ENCODE measurements around the gene GAL3ST1. TPM values are rescaled to one million over a fixed set of nuclear protein-coding genes. Genes with fewer than 3 reads are reported as not detected.

GAL3ST1 gene
- total RNA-seq, 5 donors from 2014 or later (not counting 1 experiment from before 2014, with no cell fraction given) = 1.1 to 1.5 (median 1.5) TPM; not detected in 2

DNA sequence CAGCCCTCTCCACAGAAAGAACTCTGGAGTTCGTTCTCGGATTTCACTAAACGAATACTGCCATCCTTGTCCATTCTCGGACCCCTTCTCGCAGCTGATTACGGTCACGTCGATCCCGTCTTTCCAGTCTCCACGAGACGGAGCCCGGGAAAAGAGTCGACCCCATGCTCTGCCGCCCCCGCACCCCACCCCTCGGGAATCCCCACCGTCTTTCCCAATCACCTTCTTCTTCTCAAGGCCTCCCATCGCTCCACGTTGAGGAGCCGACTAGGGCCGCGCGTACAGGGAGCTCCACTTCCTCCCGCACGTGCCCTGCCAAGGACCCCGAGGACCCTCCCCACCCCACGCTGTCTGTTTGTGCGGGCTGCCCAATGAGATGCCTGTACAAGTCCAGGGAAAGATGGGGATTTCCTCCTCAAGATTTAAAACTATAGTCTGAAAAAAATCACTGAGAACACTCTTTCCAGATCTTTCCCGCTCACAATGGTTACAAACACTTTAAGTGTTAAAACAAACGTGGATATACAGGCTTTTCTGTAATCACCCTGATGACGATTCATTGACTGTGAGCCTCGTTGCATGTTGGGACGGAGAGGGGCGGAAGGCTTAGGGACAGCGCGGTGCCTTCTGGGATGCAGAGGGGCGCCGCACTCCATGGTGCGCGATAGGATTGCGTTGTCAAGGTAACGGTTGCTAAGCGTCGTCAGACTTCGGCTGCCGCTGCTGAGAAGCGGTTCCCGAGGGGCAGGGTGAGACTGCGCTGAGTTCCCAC lies 17.3 kb upstream of the GAL3ST1 start, which contains the start of gene PES1:
Gene PES1, minus strand, starts transcription at position 323 of the 772 bp plus-strand sequence. Its CDS starts 77 bp downstream, at position 246.
- Histone ChIP-seq H3K9me3 (no peaks in the 10 kb centered on the region), H3K27ac (ENCODE audit: low read length) (peak within 1 kb of the TSS; percentile 94), H3K4me3 (ENCODE audit: control insufficient read depth in 1 of 2, extremely low read depth in 1 of 2, low read length in 1 of 2) (peak within 1 kb of the TSS; percentile 72 to 96), H3K36me3 (ENCODE audit: control insufficient read depth in 2 of 2, extremely low read depth in 1 of 2, insufficient read depth in 1 of 2, low read length in 1 of 2) (peaks cover 11 to 26% of the 10 kb centered on the region in 2 donors), H3K27me3 (replicated peaks in 1 of 2; ENCODE audit: control insufficient read depth in 2 of 2, extremely low read depth in 1 of 2, insufficient read depth in 2 of 2, low read length in 1 of 2) (peaks cover 0 to 11% of the 10 kb centered on the region in 2 experiments), H3K4me1 (ENCODE audit: control insufficient read depth in 1 of 2, extremely low read depth in 1 of 2, insufficient read depth in 2 of 2, low read length in 2 of 2) (peaks cover 15% of the 10 kb centered on the region in 2 experiments)
- DNase-seq = peak; percentile 84 to 100 (median 94)
- Mint-ChIP-seq H3K27me3 (peaks cover 0 to 2% of the 10 kb centered on the region in 2 donors), H3K27ac (no peak within 1 kb of the TSS), H3K9me3 (no peaks in the 10 kb centered on the region), H3K4me1 (no peaks in the 10 kb centered on the region), H3K36me3 (peaks cover 25% of the 10 kb centered on the region), H3K4me3 (no peak within 1 kb of the TSS)
- WGBS (ENCODE audit: insufficient coverage) = under 1% methylated on average over 31 of the region's 49 CpGs
- POLR2A ChIA-PET = interaction anchor here in 1 of 2 donors (0.6 to 1.0 kb wide), 3 partner anchors 203 to 377 kb away, joined by 3 to 4 read pairs (median 3); partner anchors contain the start of gene MORC2
- ATAC-seq (replicated peaks in 1 of 4) = peak; percentile 98 to 99 (median 98)
- CTCF ChIA-PET = interaction anchor here in 1 of 2 donors (0.7 to 1.7 kb wide), 3 partner anchors 9 to 328 kb away, joined by 3 to 5 read pairs (median 3); no protein-coding TSS in a partner anchor

- Histone ChIP-seq H3K9me3 (no peaks in the 10 kb centered on the region), H3K27me3 (replicated peaks in 1 of 2; ENCODE audit: control insufficient read depth in 2 of 2, extremely low read depth in 1 of 2, insufficient read depth in 2 of 2, low read length in 1 of 2) (peaks cover 0 to 11% of the 10 kb centered on the region in 2 experiments), H3K4me3 (ENCODE audit: control insufficient read depth in 1 of 2, extremely low read depth in 1 of 2, low read length in 1 of 2) (peak overlapping the region; percentile 72 to 96), H3K36me3 (ENCODE audit: control insufficient read depth in 2 of 2, extremely low read depth in 1 of 2, insufficient read depth in 1 of 2, low read length in 1 of 2) (peaks cover 11 to 32% of the 10 kb centered on the region in 2 donors), H3K27ac (ENCODE audit: low read length) (peak overlapping the region; percentile 94), H3K4me1 (ENCODE audit: control insufficient read depth in 1 of 2, extremely low read depth in 1 of 2, insufficient read depth in 2 of 2, low read length in 2 of 2) (peaks cover 15% of the 10 kb centered on the region in 2 experiments)
- Mint-ChIP-seq H3K4me3 (no peak overlapping the region), H3K9me3 (no peaks in the 10 kb centered on the region), H3K27me3 (peaks cover 0 to 2% of the 10 kb centered on the region in 2 donors), H3K27ac (no peak overlapping the region), H3K4me1 (no peaks in the 10 kb centered on the region), H3K36me3 (peaks cover 30% of the 10 kb centered on the region)
- DNase-seq = peak in 1 of 35 experiments; percentile 31
- ChIA-PET POLR2A (interaction anchor here in 1 of 2 donors (0.6 to 1.0 kb wide), 3 partner anchors 202 to 378 kb away, joined by 3 to 4 read pairs (median 3); partner anchors contain the start of gene MORC2), CTCF (interaction anchor here in 1 of 2 donors (0.7 to 1.7 kb wide), 3 partner anchors 10 to 329 kb away, joined by 3 to 5 read pairs (median 3); no protein-coding TSS in a partner anchor)
- WGBS (ENCODE audit: insufficient coverage) = 11% methylated on average over 14 of the region's 14 CpGs
- no peak for ATAC-seq (replicated peaks in 1 of 4)
These were observed 16.7 kb upstream of the GAL3ST1 start for GRCh38 chr22:30591191-30591587.

DNA sequence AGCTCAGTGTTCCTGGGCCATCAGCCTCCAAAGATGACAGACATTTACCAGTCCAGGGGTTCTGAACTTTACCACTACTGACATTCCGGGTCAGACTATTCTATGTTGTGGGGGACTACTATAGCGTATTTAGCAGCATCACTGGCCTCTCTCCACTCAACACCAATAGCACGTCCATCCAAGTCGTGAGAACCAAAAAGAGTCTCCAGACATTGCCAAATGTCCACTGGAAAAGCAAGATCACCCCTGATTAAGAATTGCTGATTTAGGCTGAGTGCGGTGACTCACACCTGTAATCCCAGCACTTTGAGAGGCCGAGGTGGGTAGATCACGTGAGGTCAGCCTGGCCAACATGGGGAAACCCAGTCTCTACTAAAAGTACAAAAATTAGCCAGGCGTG lies 11.9 kb upstream of the GAL3ST1 start:
- Histone ChIP-seq H3K4me1 (ENCODE audit: control insufficient read depth in 1 of 2, extremely low read depth in 1 of 2, insufficient read depth in 2 of 2, low read length in 2 of 2) (peaks cover 10 to 12% of the 10 kb centered on the region in 2 experiments), H3K4me3 (ENCODE audit: control insufficient read depth in 1 of 2, extremely low read depth in 1 of 2, low read length in 1 of 2) (no peak overlapping the region), H3K27me3 (replicated peaks in 1 of 2; ENCODE audit: control insufficient read depth in 2 of 2, extremely low read depth in 1 of 2, insufficient read depth in 2 of 2, low read length in 1 of 2) (no peaks in the 10 kb centered on the region), H3K27ac (ENCODE audit: low read length) (no peak overlapping the region), H3K36me3 (ENCODE audit: control insufficient read depth in 2 of 2, extremely low read depth in 1 of 2, insufficient read depth in 1 of 2, low read length in 1 of 2) (peaks cover 27 to 79% of the 10 kb centered on the region in 2 donors), H3K9me3 (no peaks in the 10 kb centered on the region)
- Mint-ChIP-seq H3K27me3 (no peaks in the 10 kb centered on the region), H3K27ac (no peak overlapping the region), H3K4me3 (no peak overlapping the region), H3K36me3 (peaks cover 67% of the 10 kb centered on the region), H3K4me1 (no peaks in the 10 kb centered on the region), H3K9me3 (no peaks in the 10 kb centered on the region)
- 94% methylated on average over 4 of the region's 8 CpGs for WGBS (ENCODE audit: insufficient coverage)
- POLR2A ChIA-PET = no interaction called here
- DNase-seq (no peak), ATAC-seq (replicated peaks in 1 of 4) (no peak)
- CTCF ChIA-PET = no interaction called here

DNA sequence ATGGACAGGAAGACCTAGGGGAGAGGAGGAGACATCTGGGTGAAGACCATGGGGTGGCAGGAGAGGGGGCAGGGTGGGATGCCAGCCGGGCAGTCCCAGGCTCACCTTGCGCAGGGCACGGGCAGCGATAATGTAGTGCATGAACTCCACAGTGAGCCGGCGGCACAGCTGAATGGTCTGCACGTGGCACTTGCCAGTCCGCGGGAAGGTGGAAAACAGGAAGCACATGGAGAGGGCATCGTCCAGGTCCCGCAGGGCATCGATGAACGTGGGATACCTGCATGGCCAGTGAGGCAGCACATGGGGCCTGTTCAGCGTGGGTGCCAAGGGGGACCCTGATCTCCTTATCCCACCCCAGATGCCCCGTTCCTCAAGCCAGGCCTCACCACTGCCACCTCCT lies 10.0 kb upstream of the GAL3ST1 start:
- peaks cover 40 to 98% of the 10 kb centered on the region in 2 donors for H3K36me3 ChIP-seq (ENCODE audit: control insufficient read depth in 2 of 2, extremely low read depth in 1 of 2, insufficient read depth in 1 of 2, low read length in 1 of 2)
- 96% methylated on average over 15 of the region's 15 CpGs for WGBS (ENCODE audit: insufficient coverage)
- peaks cover 81% of the 10 kb centered on the region for H3K36me3 Mint-ChIP-seq
- ChIA-PET POLR2A (no interaction called here), CTCF (no interaction called here)
- no peak for DNase-seq
- H3K4me3 Mint-ChIP-seq = no peak overlapping the region
- no peak for ATAC-seq (replicated peaks in 1 of 4)
- H3K9me3 ChIP-seq = no peaks in the 10 kb centered on the region
- no peaks in the 10 kb centered on the region for H3K9me3 Mint-ChIP-seq
- no peaks in the 10 kb centered on the region for H3K4me1 ChIP-seq (ENCODE audit: control insufficient read depth in 1 of 2, extremely low read depth in 1 of 2, insufficient read depth in 2 of 2, low read length in 2 of 2)
- H3K4me1 Mint-ChIP-seq = no peaks in the 10 kb centered on the region
- no peaks in the 10 kb centered on the region for H3K27me3 Mint-ChIP-seq
- no peak overlapping the region for H3K27ac Mint-ChIP-seq
- peaks cover 0 to 8% of the 10 kb centered on the region in 2 experiments for H3K27me3 ChIP-seq (replicated peaks in 1 of 2; ENCODE audit: control insufficient read depth in 2 of 2, extremely low read depth in 1 of 2, insufficient read depth in 2 of 2, low read length in 1 of 2)
- H3K4me3 ChIP-seq (ENCODE audit: control insufficient read depth in 1 of 2, extremely low read depth in 1 of 2, low read length in 1 of 2) = no peak overlapping the region
- H3K27ac ChIP-seq (ENCODE audit: low read length) = no peak overlapping the region

DNA sequence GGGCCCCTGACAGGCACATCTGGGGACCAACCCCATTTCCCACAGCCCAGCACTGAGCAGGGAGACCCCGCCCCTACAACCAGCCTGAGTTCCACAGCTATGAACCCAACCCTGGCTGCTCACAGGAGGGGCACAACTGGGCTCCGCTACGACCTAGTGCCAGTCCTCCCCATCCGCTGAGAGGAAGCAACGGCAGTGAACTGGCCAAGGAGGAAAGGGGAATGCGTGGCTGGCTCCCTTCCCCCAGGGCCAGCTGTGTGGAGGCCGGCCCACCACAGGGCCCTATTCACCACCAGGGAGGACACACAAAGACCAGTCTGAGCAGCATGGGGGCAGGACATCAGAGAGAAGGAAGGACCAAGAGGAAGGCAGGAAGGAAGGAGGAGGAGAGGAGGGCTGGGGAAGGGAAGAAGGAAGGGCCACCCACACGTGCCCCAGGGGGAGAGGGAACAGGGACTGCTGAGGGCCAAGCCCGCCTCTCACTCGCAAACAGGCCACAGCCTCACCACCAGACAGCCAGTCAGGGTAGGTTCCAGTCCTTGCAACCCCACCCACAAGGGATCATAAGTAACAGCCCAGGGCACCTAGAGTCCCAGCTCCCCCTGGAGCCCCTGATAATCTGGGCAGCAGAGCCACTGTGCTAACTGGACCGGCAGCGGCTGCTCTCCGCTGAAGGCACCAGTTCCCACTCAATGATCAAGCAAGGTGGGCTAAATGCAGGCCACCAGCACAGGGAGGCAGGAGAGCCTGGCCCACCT lies 8.5 kb upstream of the GAL3ST1 start:
- Histone ChIP-seq H3K27ac (ENCODE audit: low read length) (no peak overlapping the region), H3K4me1 (ENCODE audit: control insufficient read depth in 1 of 2, extremely low read depth in 1 of 2, insufficient read depth in 2 of 2, low read length in 2 of 2) (no peaks in the 10 kb centered on the region), H3K36me3 (ENCODE audit: control insufficient read depth in 2 of 2, extremely low read depth in 1 of 2, insufficient read depth in 1 of 2, low read length in 1 of 2) (peaks cover 39 to 99% of the 10 kb centered on the region in 2 donors), H3K27me3 (replicated peaks in 1 of 2; ENCODE audit: control insufficient read depth in 2 of 2, extremely low read depth in 1 of 2, insufficient read depth in 2 of 2, low read length in 1 of 2) (peaks cover 0 to 8% of the 10 kb centered on the region in 2 experiments), H3K9me3 (no peaks in the 10 kb centered on the region), H3K4me3 (ENCODE audit: control insufficient read depth in 1 of 2, extremely low read depth in 1 of 2, low read length in 1 of 2) (no peak overlapping the region)
- peaks cover 80% of the 10 kb centered on the region for H3K36me3 Mint-ChIP-seq
- no peak for DNase-seq
- no peak overlapping the region for H3K4me3 Mint-ChIP-seq
- no peaks in the 10 kb centered on the region for H3K27me3 Mint-ChIP-seq
- H3K27ac Mint-ChIP-seq = no peak overlapping the region
- peaks cover 0 to 6% (median 0%) of the 10 kb centered on the region in 3 donors for H3K4me1 Mint-ChIP-seq
- 95% methylated on average over 9 of the region's 13 CpGs for WGBS (ENCODE audit: insufficient coverage)
- POLR2A ChIA-PET = no interaction called here
- CTCF ChIA-PET = no interaction called here
- no peak for ATAC-seq (replicated peaks in 1 of 4)
- no peaks in the 10 kb centered on the region for H3K9me3 Mint-ChIP-seq

DNA sequence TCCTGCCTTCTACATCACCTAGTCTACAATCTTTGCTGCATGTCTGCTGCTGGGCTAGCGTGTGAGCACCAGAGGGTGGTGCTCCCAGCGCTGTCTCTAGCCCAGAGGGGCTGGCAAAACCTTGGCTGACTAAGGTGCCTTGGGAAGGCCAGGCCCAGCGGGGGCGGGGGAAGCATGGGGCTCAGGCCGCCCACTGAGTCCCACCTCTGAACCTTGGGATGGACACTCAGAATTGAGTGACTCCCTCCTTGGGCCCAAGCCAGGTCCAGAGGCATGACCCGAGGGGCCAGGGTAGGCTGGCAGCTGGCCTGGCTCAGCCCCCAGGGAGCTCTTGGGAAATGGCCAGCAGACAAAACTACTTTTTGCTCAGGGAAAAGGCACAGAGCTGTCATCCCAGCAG lies 7.6 kb upstream of the GAL3ST1 start:
- POLR2A ChIA-PET = no interaction called here
- Histone ChIP-seq H3K27me3 (replicated peaks in 1 of 2; ENCODE audit: control insufficient read depth in 2 of 2, extremely low read depth in 1 of 2, insufficient read depth in 2 of 2, low read length in 1 of 2) (peaks cover 0 to 8% of the 10 kb centered on the region in 2 experiments), H3K4me1 (ENCODE audit: control insufficient read depth in 1 of 2, extremely low read depth in 1 of 2, insufficient read depth in 2 of 2, low read length in 2 of 2) (no peaks in the 10 kb centered on the region), H3K36me3 (ENCODE audit: control insufficient read depth in 2 of 2, extremely low read depth in 1 of 2, insufficient read depth in 1 of 2, low read length in 1 of 2) (peaks cover 39 to 98% of the 10 kb centered on the region in 2 donors), H3K9me3 (no peaks in the 10 kb centered on the region), H3K4me3 (ENCODE audit: control insufficient read depth in 1 of 2, extremely low read depth in 1 of 2, low read length in 1 of 2) (no peak overlapping the region), H3K27ac (ENCODE audit: low read length) (no peak overlapping the region)
- no peak overlapping the region for H3K27ac Mint-ChIP-seq
- H3K27me3 Mint-ChIP-seq = no peaks in the 10 kb centered on the region
- peaks cover 0 to 6% (median 0%) of the 10 kb centered on the region in 3 donors for H3K4me1 Mint-ChIP-seq
- WGBS (ENCODE audit: insufficient coverage) = 97% methylated on average over 6 of the region's 6 CpGs
- CTCF ChIA-PET = no interaction called here
- ATAC-seq (replicated peaks in 1 of 4) (no peak), DNase-seq (no peak)
- no peak overlapping the region for H3K4me3 Mint-ChIP-seq
- H3K36me3 Mint-ChIP-seq = peaks cover 82% of the 10 kb centered on the region
- no peaks in the 10 kb centered on the region for H3K9me3 Mint-ChIP-seq

All from T-cell (primary cell).